ENCODE results near the gene NANOS2.

NANOS2 gene

DNA sequence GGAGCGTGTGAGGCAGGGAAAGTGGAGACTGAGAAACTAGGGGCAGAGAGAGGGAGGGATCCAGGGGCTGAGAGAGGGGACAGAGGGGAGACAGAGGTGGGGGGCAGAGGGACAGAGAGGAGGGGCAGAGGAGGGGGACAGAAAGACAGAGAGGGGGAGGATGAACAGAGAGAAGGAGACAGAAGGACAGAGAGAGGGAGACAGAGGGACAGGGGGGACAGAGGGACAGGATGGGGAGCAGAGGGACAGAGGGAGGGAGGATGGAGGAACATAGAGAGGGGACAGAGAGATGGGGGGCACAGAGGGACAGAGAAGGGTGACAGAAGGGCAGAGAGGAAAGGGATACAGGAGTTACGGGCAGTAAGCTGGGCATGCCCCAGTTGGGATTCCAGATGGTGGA lies 14.7 kb upstream of the NANOS2 start:
- no peak for DNase-seq (ENCODE audit: low spot score)

DNA sequence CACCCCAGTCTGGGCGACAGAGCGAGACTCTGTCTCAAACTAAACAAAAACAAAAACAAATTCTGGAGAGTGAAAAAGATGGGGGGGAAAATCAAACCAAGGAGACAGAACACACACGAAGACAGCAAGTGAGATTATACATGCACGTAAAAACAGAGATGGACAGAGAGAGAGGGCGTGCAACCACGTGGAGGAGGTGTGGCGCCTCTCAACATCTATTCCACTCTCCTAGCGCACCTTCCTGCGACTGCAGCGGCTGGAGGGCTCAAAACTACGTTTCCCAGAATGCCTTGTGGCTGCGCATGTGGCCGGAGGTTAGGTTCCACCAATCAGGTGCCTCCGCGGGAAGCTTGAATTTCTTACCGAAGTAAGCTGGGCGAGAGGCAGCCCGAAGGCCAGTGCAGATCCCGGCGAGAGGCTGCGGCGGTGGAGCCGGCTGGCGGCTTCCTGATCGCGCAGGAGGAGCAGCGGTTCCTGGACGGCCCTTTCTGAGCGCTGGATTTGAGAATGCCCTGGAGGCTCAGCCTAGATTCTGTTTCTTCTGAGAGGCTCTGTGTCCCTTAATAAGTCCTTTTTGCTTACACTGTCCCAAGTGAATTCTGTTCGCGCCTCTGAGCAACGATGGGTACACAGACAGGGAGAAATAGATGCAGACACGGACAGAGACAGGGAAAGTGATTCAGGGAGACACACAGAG lies 13.1 kb upstream of the NANOS2 start:
- peak; percentile 88 for DNase-seq (ENCODE audit: low spot score)

DNA sequence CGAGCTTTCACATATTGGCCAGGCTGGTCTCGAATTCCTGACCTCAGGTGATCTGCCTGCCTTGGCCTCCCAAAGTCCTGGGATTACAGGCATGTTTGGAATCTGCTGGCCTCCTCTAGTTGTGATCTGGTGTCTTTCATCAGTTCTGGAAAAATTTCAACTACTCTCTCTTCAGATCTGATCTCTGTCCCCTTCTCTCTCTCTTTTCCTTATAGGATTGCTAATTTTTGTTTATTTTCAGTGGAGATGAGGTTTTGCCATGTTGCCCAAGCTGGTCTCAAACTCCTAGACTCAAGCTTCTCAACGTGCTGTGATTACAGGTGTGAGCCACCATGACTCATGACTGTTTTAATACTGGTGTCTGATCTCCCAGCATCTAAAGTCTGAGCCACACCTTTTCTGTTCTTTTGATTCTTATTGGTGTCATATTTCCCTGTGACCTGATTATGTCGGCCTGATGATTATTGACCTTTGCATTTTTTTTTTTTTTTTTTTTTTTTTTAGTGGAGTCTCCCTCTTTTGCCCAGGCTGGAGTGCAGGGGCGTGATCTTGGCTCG lies 10.4 kb upstream of the NANOS2 start:
- no peak for DNase-seq (ENCODE audit: low spot score)

DNA sequence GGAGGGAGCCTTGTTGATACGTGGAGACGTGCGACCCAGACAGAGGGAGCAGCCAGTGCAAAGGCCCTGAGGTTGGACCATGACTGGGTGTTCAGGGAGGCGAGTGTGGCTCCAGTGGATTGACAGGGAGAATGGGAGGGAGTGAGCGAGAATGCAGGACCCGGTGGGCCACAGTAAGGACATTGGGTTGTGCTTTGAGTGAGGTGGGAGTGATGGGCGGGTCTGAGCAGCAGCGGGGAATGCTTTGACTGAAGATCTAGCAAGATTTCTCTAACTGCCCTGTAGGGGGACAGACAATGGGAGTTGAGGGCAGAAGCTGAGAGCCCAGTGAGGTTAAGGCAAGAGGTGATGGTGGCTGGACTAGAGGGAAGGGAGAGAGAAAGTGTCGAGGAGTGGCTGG lies 7.7 kb upstream of the NANOS2 start:
- no peak for DNase-seq (ENCODE audit: low spot score)

DNA sequence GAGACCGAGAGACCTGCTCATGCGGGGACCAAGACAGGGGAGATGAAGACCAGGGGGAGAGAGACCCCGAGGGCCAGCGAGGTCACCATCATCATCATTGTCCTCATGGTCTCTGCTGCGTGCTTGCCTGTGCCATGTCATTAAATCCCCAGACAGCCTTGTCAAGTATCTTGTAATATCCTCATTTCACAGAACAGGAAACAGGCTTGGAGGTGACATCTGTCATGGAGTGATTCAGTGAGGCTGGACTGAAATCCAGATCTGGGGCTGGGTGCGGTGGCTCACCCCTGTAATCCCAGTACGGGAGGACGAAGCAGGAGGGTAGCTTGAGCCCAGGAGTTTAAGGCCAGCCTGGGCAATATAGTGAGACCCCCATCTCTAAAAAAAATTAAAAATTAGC lies 5.9 kb upstream of the NANOS2 start:
- no peak for DNase-seq (ENCODE audit: low spot score)

DNA sequence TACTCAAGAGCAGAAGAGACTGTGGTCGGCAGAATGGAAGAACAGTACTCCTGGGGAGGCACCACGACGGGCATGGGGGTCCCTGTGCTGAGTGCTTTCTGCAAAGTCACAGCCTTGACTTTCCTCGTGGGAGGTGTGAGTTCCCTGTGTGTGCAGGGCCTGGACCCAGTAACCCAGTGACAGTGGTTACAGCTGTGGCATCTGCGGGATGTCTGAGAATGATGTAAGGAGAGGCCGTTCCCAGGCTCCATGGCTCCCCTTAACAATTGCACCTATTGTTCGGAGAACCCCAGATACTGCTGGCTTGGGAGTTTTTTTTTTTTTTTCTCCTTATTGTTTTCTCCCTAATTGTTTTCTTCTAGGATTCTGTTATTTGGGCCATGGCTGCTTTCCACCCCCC lies 5.1 kb upstream of the NANOS2 start:
- peak; percentile 86 for DNase-seq (ENCODE audit: low spot score)

DNA sequence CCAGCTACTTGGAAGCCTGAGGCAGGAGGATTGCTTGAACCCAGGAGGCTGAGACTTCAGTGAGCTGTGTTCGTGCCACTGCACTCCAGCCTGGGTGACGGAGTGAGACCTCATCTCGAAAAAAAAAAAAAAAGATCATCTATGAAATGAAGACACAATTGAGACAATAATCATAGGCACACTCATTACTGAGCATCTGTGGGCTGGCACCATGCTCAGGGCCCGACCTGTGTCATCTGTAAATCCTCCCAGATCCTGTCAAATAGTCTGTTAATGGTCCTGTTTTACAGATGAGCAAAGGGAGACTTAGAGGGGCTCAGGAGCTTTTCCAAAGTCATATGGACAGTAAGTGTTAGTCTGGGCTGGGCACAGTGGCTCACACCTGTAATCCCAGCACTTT lies 4.1 kb upstream of the NANOS2 start:
- DNase-seq (ENCODE audit: low spot score) = no peak

DNA sequence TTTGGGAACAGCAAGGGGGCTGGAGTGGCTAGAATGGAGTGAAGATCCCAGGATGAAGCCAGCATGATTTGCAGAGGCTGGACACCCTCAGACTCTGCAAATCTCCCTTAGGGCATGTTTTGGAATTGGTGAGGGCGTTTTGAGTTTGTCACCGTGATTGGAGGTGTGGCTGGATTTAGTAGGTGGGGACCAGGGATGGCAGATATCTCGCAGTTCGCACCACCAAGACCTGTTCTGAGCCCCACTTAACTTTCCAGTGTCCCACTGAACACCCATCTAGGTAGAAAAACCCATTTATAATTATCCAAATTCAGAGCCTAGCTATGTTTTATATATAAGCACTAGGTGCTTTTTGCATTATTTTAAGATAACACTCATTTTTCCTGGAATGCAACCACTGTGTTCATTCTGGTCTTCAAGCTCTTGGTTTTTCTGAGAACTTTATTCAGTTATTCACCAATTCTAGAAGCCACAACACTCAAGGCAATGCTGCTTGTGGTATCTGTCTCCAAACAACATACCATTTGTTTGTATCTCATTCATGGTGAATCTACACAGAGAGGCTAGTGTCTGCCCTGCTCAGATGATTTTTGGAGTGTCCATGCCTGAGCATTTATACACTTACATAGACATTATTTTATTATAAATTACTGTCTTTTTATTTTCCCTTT lies 3.0 kb upstream of the NANOS2 start:
- peak; percentile 75 for DNase-seq (ENCODE audit: low spot score)

DNA sequence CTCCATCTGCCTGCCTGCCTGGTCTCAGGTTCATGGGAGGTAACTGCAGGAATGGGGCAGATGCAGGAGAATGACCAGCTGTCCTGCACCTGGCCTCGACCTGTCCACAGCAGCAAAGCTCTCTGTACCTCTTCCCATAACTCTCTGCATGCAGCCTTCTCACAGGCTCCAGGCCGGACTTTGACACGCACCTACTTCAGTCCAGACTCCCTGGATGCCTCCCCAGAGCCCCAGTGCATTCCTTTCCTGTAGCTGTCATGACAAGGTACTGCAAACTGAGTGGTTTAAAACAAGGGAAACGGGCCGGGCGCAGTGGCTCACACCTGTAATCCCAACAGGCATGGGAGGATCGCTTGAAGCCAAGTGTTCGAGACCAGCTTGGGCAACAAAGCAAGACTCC lies 3.3 kb downstream of the NANOS2 start:
- no peak for DNase-seq (ENCODE audit: low spot score)

DNA sequence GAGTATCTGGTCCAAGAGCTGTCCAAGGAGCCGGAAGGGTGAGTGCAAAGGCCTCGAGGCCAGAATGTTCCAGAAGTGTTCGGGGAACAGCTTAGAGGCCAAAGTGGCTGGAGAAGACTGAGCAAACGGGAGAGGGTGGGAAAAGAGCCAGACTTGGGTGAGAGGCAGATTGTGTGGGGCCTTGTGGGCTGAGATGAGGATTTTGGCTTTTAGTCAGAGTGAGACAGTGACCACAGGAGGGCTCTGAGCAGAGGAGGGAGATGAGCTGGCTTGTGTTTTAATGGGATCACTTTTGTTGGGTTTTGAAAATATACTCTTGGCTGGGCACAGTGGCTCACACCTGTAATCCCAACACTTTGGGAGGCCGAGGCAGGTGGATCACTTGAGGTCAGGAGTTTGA lies 5.6 kb downstream of the NANOS2 start:
- no peak for DNase-seq (ENCODE audit: low spot score)

DNA sequence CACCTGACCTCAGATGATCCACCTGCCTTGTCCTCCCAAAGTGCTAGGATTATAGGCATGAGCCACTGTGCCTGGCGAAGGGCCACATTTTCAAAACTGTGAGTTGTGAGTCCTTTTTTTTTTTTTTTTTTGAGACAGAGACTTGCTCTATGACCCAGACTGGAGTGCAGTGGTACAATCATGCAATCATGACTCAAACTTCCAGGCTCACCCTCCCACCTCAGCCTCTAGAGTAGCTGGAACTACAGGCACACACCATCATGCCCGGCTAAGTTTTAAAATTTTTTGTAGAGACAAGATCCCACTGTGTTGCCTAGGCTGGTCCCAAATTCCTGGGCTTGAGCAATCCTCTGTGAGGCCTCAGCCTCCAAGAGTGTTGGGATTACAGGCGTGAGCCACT lies 8.4 kb downstream of the NANOS2 start:
- no peak for DNase-seq (ENCODE audit: low spot score)

DNA sequence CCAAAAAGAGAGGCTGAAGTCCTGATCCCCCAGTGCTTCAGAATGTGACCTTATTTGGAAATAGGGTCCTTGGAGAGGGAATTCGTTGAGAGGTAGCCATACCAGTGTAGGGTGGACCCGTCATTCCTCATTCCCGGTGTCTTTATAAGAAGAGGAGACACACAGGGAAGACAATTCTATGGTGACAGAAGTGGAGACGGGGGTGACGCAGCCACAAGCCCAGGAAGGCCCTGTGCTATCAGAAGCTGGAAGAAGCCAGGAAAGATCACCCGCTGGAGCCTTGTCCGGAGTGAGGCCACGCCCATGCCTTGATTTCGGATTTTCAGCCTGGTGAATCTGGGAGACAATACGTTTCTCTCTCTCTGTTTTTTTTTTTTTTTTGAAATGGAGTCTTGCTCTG lies 9.6 kb downstream of the NANOS2 start:
- DNase-seq (ENCODE audit: low spot score) = no peak

DNA sequence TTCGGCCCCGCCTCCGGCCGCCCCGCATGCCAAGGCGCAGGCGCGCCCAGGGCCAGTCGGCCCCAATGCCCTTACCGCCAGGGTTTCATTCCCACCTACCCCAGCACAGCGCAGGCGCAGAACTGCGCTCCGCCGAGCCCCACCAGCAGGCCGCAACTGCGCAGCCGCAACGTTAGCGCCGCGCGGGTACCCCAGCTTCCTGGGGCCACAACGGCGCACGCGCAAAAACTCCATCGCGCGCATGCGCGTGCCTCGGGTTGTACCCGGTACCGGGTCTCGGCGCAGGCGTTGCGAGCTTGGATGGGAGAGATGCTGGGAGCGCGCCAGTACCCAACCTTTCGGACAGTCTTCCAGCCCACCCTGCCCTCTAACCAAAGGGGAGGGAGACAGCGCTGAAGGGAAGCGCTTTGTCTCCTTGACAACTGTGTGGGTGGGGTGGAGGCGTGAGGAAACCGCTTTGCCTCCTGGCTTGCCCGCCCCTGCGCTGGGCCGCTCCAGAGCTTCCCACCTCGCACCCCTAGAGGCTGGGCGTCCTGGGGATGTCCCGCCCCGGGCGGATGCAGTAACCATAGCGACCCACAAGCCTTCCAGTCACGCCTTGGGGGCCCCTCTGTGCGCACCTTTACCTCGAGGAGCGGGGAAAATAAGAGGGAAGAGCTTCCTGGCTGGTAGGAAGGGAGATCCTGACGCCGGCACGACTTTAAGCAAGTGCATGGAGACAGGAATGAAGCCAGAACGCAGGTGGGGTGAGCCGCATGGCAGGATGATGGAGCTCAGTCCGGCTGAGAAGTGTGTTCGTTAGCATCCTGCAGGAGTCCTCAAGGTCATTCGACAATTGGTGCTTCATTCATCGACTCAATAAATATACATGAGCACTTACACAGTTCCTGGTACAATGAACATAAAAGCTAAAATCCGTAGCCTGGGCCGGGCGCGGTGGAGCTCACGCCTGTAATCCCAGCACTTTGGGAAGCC lies 11.6 kb downstream of the NANOS2 start:
- peak; percentile 98 for DNase-seq (ENCODE audit: low spot score)

DNA sequence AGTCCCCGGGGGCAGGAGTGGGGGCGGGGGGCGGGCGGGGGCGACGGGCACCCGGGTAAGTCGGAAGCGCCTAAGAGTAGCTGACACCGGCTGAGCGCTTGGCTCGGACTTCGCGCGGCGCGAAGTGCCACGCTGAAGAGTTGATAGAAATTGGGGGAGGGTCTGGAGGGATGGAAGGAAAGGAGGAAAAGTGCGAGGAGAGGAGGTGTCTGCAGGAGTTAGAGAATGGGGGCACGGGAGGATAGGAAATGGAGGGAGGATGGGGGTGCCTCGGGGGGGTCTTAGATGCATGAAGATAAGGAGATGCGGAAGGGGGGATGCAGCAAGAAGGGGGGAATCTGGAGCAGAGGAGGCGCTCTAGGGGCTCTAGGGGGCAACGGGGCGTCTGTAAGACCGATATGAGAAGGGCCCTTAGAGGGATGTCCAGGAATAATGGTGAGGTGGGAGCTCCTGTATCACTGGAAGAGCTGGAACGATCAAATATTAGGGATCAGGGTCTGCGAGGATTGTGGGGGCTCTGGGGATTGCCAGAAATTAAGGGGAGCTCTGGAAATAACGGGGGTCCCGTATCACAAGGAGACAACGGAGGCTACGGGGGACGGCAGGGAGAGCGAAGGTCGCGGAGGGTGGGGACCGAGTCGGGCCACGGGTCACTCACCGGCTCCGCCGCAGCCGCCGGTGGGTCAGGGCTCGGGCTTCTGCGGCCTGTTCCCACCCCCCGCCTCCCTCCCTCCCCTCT lies 12.5 kb downstream of the NANOS2 start, which contains the start of gene MYPOP:
MYPOP (minus strand) TSS at position 702 of the 739 bp plus-strand sequence. CDS start 840 bp downstream, outside the sequence.
- DNase-seq (ENCODE audit: low spot score) = no peak

DNA sequence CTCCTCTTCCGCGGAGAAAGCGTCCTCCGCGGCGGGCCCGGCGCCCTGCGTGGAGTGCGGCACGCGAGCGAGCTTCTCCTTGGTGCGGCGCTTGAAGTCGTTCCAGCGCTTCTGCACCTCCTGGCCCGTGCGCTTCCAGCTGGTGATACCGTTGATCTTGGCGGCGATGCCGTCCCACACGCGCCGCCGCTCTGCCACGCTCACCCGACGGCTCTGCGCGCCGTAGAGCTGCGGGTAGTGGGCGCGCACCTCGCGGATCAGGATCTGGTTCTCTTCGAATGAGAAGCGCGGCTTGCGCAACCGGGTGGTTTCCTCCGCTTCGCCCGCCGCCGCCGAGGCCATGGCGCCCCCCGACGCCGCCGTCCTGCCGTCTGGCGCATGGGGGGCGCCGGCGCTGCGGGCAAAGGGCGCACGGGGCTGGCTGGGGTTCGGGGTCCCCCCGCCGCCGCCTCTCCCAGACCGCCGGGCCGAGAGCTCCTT lies 13.1 kb downstream of the NANOS2 start:
- no peak for DNase-seq (ENCODE audit: low spot score)

DNA sequence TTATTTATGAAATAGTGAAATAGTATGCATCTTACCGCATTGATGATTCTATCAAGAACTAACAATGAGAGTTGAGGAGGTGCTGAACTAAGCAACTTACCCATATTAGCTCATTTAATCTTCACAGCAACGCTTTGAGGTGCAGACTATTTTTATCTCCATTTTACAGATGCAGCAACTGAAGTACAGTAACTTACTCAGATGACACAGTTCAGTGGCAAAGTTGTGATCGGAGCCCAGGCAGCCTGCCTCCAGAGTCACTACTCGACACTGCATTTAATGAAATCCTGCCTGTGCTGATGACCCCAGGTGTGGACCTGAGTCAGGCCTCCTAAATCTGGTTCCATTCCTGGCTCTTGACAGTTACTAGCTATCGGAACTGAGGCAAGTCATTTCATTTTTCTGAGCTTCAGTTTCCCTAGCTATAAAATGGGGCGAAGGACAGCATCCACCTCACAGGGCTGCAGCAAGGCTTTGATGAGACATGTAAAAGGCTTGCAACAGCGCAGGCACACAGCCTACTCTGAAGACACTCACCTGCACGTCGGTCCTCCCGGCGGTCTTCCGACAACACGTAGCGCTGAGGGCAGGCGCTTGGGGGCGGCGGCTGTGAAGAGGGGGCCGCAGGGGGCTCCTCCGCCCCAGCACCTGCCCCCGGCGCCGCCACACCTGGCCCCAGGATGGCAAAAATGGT lies 13.7 kb downstream of the NANOS2 start:
- DNase-seq (ENCODE audit: low spot score) = no peak

DNA sequence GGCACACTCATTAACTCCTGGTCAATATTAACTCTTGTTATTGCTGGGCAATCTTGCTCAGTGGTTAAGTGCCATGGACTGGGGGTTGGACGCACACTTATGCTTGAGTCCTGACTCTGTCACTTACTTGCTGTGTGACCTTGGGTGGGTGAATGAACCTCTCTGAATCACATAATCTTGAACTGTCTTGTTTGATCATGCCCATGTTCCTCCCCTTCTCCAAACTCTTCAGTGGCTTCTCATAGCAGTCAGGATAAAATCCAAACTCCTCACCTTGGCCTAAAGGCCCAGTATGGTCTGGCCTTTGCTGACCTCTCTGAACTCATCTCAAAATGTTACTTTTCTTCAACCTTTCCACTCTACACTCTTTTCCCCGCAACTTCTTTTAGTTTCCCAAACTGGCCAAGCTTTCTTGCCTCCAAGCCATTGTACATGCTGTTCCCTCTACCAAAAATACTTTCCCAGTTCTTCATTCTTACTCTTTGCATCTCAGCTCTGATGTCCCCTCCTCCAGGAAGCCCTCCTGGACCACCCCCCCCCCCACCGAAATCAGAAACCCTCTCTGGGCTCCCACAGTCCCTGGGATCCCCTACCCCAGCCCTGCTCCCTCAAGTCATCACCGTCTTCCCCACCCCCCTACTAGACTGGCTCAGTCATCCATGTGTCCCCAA lies 14.5 kb downstream of the NANOS2 start:
- no peak for DNase-seq (ENCODE audit: low spot score)

DNA sequence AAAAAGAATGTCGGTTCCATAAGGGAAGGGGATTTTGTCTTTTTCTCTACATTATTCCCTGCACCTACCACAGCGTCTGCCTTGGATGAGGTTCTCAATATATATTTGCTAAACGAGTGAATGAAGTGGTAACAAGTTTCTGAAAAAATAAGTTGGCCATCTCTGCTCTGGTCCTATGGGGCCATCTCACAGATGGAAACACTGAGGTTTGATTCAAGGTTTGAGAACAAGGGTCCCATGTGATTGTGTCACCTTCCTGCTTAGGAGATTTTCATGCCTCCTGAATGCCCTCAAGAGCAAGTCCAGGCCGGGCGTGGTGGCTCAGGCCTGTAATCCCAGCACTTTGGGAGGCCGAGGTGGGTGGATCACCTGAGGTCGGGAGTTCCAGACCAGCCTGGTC lies 15.3 kb downstream of the NANOS2 start:
- DNase-seq (ENCODE audit: low spot score) = no peak

DNA sequence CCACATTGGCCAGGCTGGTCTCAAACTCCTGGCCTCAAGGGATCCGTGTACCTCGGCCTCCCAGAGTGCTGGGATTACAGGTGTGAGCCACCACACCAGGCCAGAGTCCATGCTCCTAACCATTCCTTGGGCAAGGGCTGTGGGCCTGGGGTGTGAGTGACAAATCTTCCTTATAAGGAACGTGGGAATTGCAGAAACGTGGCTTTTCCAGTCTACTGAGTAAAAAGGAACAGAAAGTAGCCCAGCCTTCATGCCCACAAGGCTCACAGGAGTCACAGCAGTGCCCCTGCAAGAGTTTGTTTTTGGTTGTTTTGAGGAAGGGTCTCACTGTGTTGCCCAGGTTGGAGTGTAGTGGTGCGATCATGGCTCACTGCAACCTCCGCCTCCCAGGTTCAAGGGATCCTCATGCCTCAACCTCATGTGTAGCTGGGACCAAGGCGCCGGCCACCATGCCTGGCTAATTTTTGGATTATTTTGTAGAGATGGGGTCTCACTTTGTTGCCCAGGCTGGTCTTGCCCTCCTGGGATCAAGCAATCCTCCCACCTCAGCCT lies 17.2 kb downstream of the NANOS2 start:
- DNase-seq (ENCODE audit: low spot score) = no peak
